HG03432 (cell line): ENCODE results near the gene SEC62.

Experiments used
- ATAC-seq: cut with Tn5 transposase; IDR thresholded peaks from one replicate; pipeline ENCODE4 v1.9.1; 2021; ENCODE audit warnings: mild to moderate bottlenecking, moderate library complexity; ENCODE audit not compliant: unreplicated experiment

The SEC62 gene, protein sequence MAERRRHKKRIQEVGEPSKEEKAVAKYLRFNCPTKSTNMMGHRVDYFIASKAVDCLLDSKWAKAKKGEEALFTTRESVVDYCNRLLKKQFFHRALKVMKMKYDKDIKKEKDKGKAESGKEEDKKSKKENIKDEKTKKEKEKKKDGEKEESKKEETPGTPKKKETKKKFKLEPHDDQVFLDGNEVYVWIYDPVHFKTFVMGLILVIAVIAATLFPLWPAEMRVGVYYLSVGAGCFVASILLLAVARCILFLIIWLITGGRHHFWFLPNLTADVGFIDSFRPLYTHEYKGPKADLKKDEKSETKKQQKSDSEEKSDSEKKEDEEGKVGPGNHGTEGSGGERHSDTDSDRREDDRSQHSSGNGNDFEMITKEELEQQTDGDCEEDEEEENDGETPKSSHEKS

DNA sequence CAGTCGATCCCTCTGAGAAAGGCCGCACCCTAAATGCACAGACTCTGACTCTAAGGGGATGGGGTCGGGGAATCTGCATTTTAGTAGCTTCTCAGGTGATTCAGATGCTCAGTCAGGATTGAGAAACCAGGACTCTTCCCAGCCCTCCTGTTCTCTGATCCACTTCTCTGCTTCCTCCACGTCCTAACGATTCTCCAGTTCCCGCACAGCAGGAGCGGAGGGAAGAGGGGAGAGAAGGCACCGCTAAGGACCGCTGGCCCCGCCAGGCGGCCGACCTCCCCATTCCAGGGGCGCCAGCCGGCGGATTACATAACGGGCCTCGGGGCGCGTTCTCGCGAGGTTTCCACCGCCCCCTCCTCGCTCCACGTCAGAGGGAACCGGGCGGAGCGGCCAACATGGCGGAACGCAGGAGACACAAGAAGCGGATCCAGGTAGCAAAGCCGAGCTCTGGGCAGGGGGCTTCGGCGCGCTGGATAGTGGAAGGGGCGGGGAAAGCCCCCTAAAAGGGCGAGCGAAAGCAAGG lies at the start of gene SEC62:
Gene SEC62, plus strand, starts transcription at position 380 of the 523 bp plus-strand sequence. Its CDS starts 16 bp downstream, at position 396.
- ATAC-seq, result peak; percentile 95

DNA sequence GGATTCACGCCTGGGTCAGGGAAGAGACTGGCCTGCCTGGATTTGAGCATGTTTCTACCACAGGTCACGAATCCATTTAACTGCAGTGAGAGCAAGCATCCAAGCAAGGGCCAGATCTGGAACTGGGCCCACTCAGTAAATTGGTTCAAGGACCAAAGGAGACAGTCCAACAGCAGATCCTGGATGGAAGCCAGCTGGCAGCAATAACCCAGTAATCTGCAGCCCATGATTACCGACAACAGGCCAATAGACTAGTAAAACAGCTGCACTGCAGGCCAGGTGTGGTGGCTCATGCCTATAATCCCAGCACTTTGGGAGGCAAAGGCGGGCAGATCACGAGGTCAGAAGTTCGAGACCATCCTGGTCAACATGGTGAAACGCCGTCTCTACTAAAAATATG lies 43.4 kb upstream of the SEC62 start:
- ATAC-seq, result no peak

DNA sequence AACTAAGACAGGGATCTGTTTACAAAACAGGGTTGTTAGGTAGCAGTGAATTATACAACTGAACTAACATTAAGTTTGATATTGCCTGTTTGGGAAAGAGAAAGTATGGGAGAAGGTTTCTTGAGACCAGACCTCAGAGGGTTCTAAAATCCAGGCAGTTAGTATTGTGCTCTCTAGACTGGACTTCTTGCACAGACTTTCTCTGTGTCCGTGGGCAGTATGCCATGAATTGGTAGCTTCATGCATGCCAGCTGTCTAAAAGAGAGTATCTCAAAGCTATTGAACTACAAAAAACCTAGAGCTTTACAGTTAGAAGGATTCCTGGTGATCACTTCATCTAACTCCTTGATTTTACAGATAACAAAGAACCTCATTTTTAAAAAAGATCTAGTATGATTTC lies 42.8 kb upstream of the SEC62 start:
- no peak for ATAC-seq

DNA sequence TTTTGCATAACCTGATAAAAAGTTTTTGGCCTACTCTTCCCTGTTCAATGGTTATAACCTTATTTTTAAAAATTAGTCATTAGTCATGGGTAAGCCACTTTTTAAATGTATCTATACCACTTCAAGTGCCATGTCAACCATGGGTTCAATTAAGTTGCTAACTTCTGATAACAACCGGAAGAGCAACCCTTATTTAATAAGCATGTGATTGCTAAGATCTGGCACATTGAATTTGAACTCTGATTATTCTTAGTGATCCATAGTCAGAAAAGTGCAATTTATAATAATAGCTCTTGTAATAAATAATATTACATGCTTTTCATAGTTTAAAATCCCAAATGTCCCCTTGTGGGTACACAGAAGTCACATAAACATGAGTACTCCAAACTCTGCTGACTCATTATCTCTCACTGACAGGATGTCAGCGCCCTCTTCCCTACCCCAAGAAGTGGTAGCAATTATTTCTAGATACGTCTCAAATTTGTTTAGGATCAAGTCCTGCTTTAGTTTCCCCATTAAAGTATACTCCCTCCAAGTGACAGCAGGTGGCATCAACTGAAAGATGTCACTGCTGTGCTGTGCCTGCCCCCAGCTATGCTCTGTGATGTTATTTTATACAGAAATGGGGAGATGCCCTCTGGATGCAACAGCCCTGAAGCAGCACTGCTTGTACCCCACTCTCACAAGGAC lies 36.6 kb upstream of the SEC62 start:
- peak; percentile 22 for ATAC-seq

DNA sequence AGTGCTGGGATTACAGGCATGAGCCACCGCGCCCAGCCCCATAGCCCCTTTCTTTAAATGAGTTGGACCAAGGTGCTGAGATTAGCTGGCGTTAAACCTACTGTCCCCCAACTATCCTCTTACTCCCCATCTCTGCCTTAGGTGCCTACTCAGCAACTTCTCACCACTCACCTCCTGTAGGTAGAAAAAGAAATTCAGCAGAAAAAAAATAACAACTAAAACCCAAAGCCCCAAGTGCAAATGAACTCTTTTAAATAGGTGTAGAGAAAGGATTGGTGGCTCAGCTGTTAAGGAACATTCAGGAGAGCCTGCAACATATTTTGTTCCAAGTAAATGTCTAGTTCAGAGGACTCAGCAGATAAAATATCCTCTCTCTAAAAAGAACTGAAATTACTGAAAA lies 35.8 kb upstream of the SEC62 start:
- no peak for ATAC-seq

DNA sequence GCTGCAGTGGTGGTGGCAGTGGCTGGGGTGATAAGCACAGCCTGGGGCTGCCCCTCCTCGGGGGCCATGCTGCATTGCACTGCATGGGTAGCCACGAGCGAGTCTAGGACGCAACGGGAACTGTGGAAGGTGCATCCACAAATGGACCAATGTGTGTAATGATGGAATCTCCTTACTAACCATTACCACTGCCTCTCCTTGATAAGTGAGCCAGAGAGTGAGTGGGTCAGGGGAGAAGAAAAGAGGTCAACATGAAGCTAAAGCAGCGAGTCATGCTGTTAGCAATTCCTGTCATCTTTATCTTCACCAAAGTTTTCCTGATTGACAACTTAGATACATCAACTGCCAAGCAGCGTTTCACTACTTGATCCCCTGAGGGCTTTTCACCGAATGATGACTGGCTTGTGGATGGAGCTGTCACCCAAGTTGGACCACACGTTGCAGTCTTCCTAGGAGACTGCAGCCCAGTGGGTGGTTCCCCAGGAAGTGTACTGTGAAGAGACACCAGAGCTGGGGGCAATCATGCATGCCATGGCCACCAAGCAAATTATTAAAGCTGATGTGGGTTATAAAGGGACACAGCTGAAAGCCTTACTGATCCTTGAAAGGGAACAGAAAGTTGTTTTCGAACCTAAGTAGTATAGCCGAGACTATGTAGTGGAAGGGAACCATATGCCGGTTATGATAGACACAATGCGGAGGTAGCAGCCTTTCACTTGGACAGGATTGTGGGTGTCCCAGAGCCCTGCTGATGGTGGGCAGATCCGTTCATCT lies 34.7 kb upstream of the SEC62 start:
- ATAC-seq, result peak; percentile 96

DNA sequence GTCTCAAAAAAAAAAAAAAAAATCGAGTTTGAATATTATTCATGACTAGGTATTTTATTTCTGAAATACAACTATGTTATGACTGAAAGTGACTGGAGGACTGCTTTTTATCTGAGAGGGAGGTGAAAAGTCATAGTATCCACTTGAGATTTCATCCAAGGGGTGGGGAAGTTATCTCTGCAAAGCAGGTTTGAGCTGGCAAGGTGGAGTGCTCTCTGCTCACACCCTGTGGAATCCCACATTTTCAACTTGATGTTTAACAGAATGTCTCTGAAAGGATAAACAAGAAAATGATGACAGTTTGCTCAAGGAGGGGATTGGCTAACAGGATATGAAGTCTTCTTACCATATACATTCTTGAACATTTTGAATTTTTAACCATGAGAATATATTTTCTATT lies 27.3 kb upstream of the SEC62 start:
- ATAC-seq, result no peak

DNA sequence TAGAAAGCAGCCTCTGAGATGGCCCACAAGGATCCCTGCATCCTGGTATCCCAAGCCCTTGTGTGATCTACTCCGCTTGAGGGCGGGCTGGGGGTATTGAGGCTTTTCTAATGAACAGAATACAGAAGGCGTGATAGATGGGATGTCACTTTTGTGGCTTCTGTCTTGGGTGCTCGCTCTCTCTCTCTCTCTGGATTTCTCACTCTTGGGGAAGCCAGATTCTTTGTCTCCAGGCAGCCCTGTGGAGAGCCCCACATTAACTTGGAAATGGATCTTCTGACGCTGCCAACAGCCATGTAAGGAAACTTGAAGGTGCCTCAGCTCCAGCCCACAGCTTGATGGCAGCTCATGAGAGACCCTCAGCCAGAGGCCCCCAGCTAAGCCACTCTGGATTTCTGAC lies 26.9 kb upstream of the SEC62 start:
- no peak for ATAC-seq

DNA sequence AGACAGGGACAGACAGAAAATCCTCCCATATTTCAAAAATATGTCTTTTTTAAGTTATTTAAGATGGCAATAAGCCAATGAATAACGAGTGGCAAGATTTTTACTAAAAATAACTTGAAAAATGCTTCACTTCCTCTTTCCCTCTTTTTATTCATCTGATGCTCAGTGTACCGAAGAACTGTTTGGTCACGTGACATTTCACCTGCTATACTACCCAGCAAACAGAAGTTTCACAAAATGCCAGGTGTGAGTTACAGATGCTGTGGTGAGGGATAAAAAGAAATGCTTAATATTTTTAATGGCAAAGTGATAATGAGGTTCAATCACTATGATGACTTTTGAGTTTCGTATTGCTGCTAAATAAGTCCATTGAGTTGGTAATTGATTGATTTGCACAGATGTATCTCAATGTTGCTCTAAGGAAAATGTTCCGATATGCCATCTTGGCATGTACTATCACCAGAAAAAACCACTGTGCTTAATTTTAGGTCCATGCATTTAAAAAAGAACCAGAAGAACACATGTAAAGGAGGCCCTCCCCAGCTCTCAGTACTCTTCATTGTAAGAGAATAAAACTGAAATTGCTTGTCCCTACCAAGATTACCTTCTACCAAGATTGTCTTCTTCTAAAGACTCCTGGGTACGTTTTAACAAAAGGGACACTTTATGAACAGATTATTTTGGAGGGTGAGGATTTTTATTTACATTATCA lies 26.0 kb upstream of the SEC62 start:
- ATAC-seq, result peak; percentile 81

DNA sequence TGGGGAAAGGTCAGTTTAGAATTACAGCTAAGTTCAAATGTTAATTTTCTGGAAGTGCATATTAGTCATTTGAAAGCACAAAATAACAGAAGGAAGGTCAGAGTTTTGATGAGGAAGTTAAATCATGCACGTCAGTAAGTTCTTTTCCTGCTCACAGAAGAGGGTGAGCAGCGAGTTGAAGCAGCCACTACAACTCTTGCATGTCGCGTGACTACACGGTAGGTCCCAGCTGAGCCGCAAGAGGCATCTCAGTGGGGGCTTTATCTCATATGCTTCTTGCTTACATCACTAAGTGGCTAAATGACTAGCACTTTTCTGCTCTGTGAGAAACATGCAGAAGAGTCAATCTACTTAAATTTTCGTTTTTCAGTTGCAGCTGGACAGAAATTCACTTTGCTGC lies 21.3 kb upstream of the SEC62 start:
- ATAC-seq, result peak; percentile 84

DNA sequence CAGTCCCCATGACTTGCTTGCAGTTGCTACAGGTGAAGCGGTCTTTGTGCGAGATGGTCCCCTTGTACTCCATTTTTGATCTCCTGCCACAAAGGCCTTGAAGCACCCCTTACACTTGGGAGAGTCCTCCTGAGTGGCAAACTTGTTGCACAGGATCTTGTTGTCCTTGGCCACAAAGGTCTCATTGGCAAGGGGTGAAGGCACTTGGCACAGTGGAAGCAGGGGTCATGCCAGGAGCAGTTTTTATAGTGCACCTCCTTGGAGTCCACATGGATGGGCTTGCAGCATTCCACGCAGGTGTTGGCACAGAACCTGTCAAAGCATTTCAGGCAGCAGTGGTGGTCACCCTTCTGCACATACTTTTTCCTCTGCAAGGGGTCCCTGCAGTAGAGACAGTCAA lies 20.3 kb upstream of the SEC62 start:
- no peak for ATAC-seq

DNA sequence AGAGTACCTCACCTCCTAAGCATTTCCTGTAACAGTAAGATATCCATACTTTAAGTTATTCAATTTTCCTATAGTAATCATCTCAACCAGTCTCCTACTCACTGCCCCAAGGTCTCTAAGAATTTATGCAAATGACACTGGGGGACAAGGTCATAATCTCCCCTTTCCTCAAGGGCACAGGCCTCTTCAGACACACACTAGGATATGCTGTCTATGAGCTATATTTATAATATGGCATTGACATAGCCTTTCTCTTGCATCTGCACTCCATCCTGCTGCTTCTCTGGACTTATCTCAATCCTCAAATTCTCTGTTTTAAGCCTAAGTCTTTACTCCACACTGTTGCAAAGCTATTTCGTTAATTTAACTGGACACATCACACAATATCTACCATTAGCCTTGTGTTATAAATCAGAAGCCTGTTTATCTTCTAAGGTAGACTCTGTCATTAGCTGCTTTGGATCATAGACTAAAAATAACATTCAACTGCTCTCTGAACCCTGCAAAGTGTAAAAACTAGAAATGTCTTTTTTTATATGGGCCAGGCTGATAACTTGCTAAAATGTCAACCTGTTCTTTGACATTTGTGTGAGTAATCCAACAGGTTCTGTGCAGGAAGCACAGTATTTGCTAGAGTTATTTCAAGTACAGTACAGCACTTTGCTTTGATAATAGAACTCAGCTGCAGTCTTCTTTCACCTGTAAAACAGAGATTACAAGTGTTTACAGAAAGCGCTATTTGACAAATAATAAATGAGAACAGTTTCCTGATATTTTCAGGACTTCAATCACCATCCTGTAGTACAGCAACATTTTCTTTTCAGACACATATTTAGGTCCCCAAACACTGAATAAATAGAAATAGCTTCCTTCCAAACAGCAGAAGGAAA lies 17.8 kb upstream of the SEC62 start:
- ATAC-seq, result no peak

DNA sequence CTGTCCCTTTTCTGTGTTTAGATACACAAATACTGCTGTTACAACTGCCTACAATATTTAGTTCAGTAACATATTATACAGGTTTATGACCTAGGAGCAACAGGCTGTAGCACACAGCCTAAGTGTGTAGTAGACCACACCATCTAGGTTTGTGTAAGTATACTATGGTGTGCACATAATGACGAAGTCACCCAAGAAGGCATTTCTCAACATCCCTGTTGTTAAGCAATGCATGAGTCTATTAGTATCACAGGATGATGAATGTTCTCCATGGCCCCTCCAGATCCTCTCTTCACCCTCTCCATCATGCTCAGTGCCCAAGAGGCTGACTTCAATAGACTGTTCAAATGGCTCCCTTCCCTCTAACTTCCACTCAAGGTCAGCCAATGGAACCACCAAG lies 14.6 kb upstream of the SEC62 start:
- no peak for ATAC-seq

DNA sequence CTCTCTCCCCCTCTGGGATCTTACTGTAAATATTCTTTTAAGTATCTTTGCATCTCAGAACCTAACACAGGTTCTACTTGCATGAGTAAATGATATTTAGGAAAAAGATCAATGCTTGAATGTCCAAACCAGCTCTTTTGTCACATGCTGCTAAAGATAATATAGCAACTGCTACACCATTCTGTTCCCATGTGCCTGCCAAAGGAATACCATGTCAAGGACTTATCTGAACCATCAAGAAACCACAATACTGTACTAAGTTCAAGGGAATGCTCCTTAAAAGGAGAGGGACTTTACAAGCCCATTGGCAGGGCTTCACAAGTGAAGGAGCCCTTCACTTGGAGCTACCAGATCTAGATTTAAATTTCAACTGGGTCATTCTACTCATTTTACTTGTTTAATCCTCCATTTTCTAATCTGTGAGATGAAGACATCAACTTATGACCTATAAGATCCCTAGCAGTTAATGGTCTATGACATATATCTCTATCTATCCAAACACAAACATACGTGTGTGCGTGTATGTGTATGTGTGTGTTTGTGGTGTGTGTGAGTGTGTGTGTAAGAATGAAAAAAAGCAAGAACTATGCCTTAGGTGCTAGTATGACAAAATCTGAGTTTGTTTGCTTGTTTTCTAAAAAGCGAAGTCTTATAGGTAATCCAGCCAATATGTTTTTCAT lies 13.0 kb upstream of the SEC62 start:
- ATAC-seq, result peak; percentile 24

DNA sequence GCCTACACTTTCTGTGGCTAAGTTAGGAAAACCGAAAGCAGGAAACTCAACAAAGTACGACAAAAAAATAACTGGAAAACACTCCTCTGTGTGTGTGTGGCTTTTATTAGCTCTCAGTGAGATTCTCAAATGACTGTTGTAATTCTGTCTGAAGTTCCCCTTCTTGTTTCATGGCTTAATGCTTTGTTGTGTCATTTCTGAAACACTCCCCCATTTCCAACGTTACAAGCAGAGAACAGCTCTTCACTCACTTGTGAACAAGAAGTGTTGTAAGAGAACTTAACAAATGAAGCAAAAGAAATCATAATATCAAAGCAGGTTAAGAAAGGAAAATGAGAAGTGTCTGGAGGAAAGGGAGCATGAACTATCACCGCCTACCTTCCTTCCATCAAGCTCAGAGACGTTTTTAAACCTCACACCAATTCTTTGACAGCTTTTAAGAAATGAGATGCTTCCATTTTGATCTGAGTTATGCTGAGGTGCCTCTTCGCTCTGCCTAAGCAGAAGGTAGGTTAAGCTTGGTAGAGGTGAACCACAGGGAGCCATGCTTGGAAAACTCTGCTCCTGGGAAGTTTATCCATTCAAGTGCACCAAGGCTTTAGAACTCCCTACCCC lies 12.4 kb upstream of the SEC62 start:
- ATAC-seq, result peak; percentile 87

DNA sequence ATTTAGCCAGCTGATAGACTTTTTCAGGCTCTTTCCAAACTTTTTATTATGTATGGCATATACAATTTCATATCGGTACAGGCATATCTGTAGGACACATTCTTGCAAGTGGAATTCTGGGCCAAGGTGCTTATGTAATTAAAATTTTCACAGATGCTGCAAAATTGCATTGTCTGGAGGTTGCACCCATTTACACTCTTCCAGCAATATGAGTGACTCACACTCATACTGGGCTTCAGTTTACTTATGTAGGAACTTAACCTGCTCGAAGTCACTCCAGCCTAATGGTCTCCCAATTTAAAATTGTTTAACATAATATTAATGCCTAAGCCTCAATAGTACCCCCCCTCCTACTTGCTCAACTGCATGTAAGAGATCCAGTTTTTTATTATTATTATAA lies 11.2 kb upstream of the SEC62 start:
- ATAC-seq, result no peak

DNA sequence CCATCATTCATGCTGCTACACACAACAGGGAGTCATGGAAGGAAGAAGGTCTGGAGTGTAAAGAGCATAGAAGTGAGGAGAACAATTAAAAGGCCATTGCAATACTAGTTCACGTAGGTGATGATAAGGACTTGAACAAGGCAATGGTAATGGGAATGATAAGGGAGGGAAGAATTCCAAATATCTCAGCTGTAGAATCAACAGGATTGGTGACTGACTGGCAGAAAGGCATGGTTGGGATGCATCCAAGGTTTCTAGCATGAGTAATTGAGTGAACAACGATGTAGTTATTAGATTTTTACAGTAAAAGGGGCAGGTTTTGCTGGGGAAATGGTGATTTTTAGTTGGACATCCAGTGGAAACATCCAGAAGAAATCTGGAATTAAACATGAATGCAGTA lies 2.4 kb upstream of the SEC62 start:
- ATAC-seq, result no peak

DNA sequence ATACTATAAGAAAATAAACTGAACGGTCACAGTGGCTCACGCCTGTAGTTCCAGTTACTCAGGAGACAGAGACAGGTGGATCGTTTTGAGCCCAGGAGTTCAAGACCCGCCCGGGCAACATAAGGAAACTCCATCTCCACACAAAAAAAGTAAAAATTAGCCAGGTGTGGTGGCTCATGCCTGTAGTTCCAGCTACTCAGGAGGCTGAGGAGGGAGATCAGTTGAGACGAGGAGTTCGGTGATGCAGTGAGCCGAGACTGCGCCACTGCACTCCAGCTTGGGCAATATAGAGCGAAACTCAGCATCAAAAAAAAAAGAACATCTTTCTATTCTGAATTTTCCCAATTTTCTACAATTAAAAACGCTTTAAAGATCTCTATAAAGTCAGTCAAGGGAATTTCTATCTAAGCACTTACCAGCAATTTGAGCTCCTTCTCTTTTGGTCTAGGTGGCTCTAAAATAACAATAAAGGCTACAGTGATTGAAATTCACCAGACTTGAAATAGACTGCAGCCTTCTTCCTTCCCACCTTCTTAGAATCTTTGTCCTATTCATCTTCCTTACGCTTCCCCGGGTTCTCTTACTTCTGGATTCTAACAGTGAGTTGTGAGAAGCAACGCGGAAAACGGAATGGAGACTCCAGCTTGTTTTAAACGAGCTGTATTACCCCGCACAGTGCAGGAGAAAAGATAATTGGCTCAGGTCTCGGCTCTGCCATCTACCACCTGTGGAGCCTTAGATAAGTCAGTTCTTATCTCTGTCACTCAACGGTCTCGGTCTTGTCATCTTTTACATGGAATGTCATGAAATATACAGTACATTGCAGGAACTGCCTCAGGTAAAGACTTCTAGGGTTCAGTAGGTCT lies 812 bp upstream of the SEC62 start:
- ATAC-seq, result peak; percentile 33
